GM23338 (cell line): ENCODE results near the gene FAM228B. TPM values are rescaled to one million over a fixed set of nuclear protein-coding genes. Genes with fewer than 3 reads are reported as not detected.

Source experiments
- ATAC-seq: fragments of 200-7000 bp; cut with Tn5 transposase; 3 replicates; pipeline ENCODE4 v1.9.1; 2020
- DNase-seq: peaks from one replicate; pipeline ENCODE4 v3.0.0-alpha.2; 2015; ENCODE audit warnings: low spot score
- H2AFZ ChIP-seq: fragments of 200-600 bp; sonication (generic); 2 replicates; pipeline ENCODE4 v1.8.0; 2016; ENCODE audit warnings: antibody characterized with exemption, mild to moderate bottlenecking, moderate library complexity
- H3F3A ChIP-seq: fragments of 200-600 bp; sonication (generic); replicated peaks from 2 replicates; pipeline ENCODE4 v1.8.0; 2017; ENCODE audit warnings: antibody characterized with exemption, mixed run types, low read depth
- H3K27ac ChIP-seq: fragments of 200-600 bp; sonication (generic); 2 replicates; pipeline ENCODE4 v1.6.1; 2016; ENCODE audit warnings: low read depth
- H3K27me3 ChIP-seq: fragments of 200-600 bp; sonication (generic); 2 replicates; pipeline ENCODE4 v1.8.0; 2016; ENCODE audit warnings: mild to moderate bottlenecking, mixed run types, moderate library complexity; ENCODE audit not compliant: insufficient read depth
- H3K36me3 ChIP-seq: fragments of 200-600 bp; sonication (generic); 2 replicates; pipeline ENCODE4 v1.8.0; 2016; ENCODE audit warnings: mild to moderate bottlenecking; ENCODE audit not compliant: insufficient read depth
- H3K4me1 ChIP-seq: fragments of 200-600 bp; sonication (generic); 2 replicates; pipeline ENCODE4 v1.8.0; 2016; ENCODE audit warnings: mild to moderate bottlenecking, moderate library complexity; ENCODE audit not compliant: insufficient read depth
- H3K4me2 ChIP-seq: fragments of 200-600 bp; sonication (generic); 2 replicates; pipeline ENCODE4 v1.7.1; 2017; ENCODE audit warnings: mixed run types
- H3K4me3 ChIP-seq: fragments of 200-600 bp; sonication (generic); 2 replicates; pipeline ENCODE4 v1.6.1; 2016; ENCODE audit warnings: mixed run types
- H3K79me2 ChIP-seq: fragments of 200-600 bp; sonication (generic); replicated peaks from 2 replicates; pipeline ENCODE4 v1.8.0; 2017; ENCODE audit warnings: mild to moderate bottlenecking; ENCODE audit not compliant: insufficient read depth
- H3K9me2 ChIP-seq: fragments of 200-600 bp; sonication (generic); 2 replicates; pipeline ENCODE4 v1.8.0; 2017; ENCODE audit not compliant: insufficient read depth
- H4K20me1 ChIP-seq: fragments of 200-600 bp; sonication (generic); replicated peaks from 2 replicates; pipeline ENCODE4 v1.8.0; 2017; ENCODE audit warnings: mild to moderate bottlenecking; ENCODE audit not compliant: insufficient read depth
- H3K27ac Mint-ChIP-seq: 2 replicates; pipeline ENCODE4 v1.8.0; 2020; ENCODE audit warnings: inconsistent platforms, mild to moderate bottlenecking, moderate library complexity, mixed read lengths
- H3K27me3 Mint-ChIP-seq: 3 replicates; pipeline ENCODE4 v1.8.0; 2022; ENCODE audit warnings: low read depth, mild to moderate bottlenecking, moderate library complexity, mixed read lengths, inconsistent platforms; ENCODE audit not compliant: insufficient read depth, poor library complexity
- H3K36me3 Mint-ChIP-seq: 3 replicates; pipeline ENCODE4 v1.8.0; 2021; ENCODE audit warnings: low read depth, mild to moderate bottlenecking, inconsistent platforms, moderate library complexity, mixed read lengths
- H3K4me1 Mint-ChIP-seq: 3 replicates; pipeline ENCODE4 v1.8.0; 2020; ENCODE audit warnings: mild to moderate bottlenecking, inconsistent platforms, mixed read lengths
- H3K4me3 Mint-ChIP-seq: 3 replicates; pipeline ENCODE4 v1.8.0; 2021; ENCODE audit warnings: moderate library complexity, mild to moderate bottlenecking, inconsistent platforms, mixed read lengths
- H3K9me3 Mint-ChIP-seq: 3 replicates; pipeline ENCODE4 v1.8.0; 2020; ENCODE audit warnings: moderate library complexity, mild to moderate bottlenecking, inconsistent platforms, mixed read lengths
- CREB1 ChIP-seq: fragments of 250-450 bp; sonication (Bioruptor Pico); IDR thresholded peaks from 2 replicates; pipeline ENCODE4 v1.5.0; 2020; ENCODE audit warnings: low read depth, mild to moderate bottlenecking, moderate library complexity
- EZH2 ChIP-seq: fragments of 200-600 bp; sonication (generic); IDR thresholded peaks from one replicate; pipeline ENCODE4 v1.8.0; 2017; ENCODE audit warnings: antibody characterized with exemption, mild to moderate bottlenecking, low read depth; ENCODE audit not compliant: unreplicated experiment
- EZH2phosphoT487 ChIP-seq: fragments of 200-600 bp; sonication (generic); IDR thresholded peaks from one replicate; pipeline ENCODE4 v1.8.1; 2018; ENCODE audit warnings: antibody characterized with exemption; ENCODE audit not compliant: unreplicated experiment
- JUNB ChIP-seq: IDR thresholded peaks from one replicate; pipeline ENCODE4 v1.6.1; 2016; ENCODE audit warnings: antibody characterized with exemption; ENCODE audit not compliant: unreplicated experiment
- NANOG ChIP-seq: IDR thresholded peaks from 2 replicates; pipeline ENCODE4 v1.6.1; 2016; ENCODE audit warnings: antibody characterized with exemption, borderline replicate concordance
- POLR2AphosphoS5 ChIP-seq: IDR thresholded peaks from 2 replicates; pipeline ENCODE4 v1.6.1; 2016; ENCODE audit warnings: antibody characterized with exemption, low read depth
- STAT1 ChIP-seq: IDR thresholded peaks from one replicate; pipeline ENCODE4 v1.6.1; 2016; ENCODE audit warnings: antibody characterized with exemption; ENCODE audit not compliant: unreplicated experiment
- ZNF114 ChIP-seq: fragments of 250-450 bp; sonication (Bioruptor Pico); IDR thresholded peaks from 2 replicates; pipeline ENCODE4 v1.5.0; 2020; ENCODE audit warnings: mild to moderate bottlenecking, moderate library complexity
- polyA plus RNA-seq: library from polyadenylated mRNA; unstranded; fragments of >200 nt; fragmentation: Nextera tagmentation; extraction: Ambion mirVana; gene quantifications from 2 replicates; pipeline ENCODE4 v1.2.1, GENCODE V29; 2016
- total RNA-seq: library from RNA; depleted of rRNA; stranded (reverse); fragments of >200 nt; shearing (Covaris generic); gene quantifications from 2 replicates; pipeline ENCODE4 v1.2.3, GENCODE V29; 2014
- TF ChIP-seq, protein P1 (sequence below), 2 experiments: fragments of 200-600 bp in 1 of 2; sonication (generic) in 1 of 2; conservative IDR thresholded peaks; 2 replicates each; pipeline versions ENCODE4 v1.5.1 to v1.6.1; 2016 to 2017; ENCODE audit warnings: antibody characterized with exemption in 2 of 2, low read depth in 2 of 2, mild to moderate bottlenecking in 2 of 2, moderate library complexity in 1 of 2
- TF ChIP-seq, protein P2 (sequence below): IDR thresholded peaks from 2 replicates; pipeline ENCODE4 v1.6.1; 2016; ENCODE audit warnings: antibody characterized with exemption
- TF ChIP-seq, protein P3 (sequence below): IDR thresholded peaks from one replicate; pipeline ENCODE4 v1.6.1; 2018; ENCODE audit warnings: antibody characterized with exemption; ENCODE audit not compliant: unreplicated experiment

Gene FAM228B
- total and polyA plus RNA-seq, 2 experiments from 2014 or later = 3.4 to 7.9 TPM

DNA sequence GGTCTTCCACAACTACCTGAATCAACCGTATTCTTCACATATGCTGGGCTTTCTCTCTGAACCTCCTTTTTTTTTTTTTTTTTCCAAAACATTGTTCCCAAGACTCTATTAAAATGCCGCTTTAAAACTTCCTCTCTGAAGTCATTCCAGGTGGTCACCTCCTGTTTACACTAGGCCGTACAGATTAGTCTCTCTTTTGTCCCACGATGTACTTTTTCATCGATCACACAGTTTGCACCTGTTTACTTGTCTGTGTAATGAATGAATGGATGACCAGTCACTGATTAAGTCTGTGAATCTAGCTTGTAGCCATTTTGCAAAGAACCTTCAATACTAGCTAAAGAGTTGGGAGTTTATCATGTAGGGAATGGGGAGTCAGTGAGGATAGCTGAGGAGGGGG, 34.9 kb downstream of the FAM228B start:
- H3K27ac Mint-ChIP-seq = no peak overlapping the region
- H3K36me3 Mint-ChIP-seq = peaks cover 11% of the 10 kb centered on the region; the same call in 2 of the 3 replicates
- Histone ChIP-seq H3K9me2 (no peaks in the 10 kb centered on the region), H3K27me3 (no peaks in the 10 kb centered on the region), H3K27ac (no peak overlapping the region), H2AFZ (no peak overlapping the region), H3F3A (no peaks in the 10 kb centered on the region), H3K4me2 (no peak overlapping the region), H3K79me2 (no peaks in the 10 kb centered on the region), H4K20me1 (no peaks in the 10 kb centered on the region), H3K4me1 (no peaks in the 10 kb centered on the region), H3K4me3 (no peak overlapping the region), H3K36me3 (no peaks in the 10 kb centered on the region)
- no peak overlapping the region for H3K4me3 Mint-ChIP-seq
- TF ChIP-seq, protein P1, sequence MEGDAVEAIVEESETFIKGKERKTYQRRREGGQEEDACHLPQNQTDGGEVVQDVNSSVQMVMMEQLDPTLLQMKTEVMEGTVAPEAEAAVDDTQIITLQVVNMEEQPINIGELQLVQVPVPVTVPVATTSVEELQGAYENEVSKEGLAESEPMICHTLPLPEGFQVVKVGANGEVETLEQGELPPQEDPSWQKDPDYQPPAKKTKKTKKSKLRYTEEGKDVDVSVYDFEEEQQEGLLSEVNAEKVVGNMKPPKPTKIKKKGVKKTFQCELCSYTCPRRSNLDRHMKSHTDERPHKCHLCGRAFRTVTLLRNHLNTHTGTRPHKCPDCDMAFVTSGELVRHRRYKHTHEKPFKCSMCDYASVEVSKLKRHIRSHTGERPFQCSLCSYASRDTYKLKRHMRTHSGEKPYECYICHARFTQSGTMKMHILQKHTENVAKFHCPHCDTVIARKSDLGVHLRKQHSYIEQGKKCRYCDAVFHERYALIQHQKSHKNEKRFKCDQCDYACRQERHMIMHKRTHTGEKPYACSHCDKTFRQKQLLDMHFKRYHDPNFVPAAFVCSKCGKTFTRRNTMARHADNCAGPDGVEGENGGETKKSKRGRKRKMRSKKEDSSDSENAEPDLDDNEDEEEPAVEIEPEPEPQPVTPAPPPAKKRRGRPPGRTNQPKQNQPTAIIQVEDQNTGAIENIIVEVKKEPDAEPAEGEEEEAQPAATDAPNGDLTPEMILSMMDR (conservative IDR thresholded peaks at IDR 0.05; ENCODE audit: low read depth in 2 of 2) = no peak
- TF ChIP-seq STAT1 (no peak), JUNB (no peak), POLR2AphosphoS5 (no peak)
- TF ChIP-seq, protein P2, sequence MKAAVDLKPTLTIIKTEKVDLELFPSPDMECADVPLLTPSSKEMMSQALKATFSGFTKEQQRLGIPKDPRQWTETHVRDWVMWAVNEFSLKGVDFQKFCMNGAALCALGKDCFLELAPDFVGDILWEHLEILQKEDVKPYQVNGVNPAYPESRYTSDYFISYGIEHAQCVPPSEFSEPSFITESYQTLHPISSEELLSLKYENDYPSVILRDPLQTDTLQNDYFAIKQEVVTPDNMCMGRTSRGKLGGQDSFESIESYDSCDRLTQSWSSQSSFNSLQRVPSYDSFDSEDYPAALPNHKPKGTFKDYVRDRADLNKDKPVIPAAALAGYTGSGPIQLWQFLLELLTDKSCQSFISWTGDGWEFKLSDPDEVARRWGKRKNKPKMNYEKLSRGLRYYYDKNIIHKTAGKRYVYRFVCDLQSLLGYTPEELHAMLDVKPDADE = no peak
- DNase-seq (no peak), ATAC-seq (no peak)
- H3K4me1 Mint-ChIP-seq = no peaks in the 10 kb centered on the region
- no peaks in the 10 kb centered on the region for H3K27me3 Mint-ChIP-seq
- peaks cover 10% of the 10 kb centered on the region; the same call in 2 of the 3 replicates for H3K9me3 Mint-ChIP-seq

DNA sequence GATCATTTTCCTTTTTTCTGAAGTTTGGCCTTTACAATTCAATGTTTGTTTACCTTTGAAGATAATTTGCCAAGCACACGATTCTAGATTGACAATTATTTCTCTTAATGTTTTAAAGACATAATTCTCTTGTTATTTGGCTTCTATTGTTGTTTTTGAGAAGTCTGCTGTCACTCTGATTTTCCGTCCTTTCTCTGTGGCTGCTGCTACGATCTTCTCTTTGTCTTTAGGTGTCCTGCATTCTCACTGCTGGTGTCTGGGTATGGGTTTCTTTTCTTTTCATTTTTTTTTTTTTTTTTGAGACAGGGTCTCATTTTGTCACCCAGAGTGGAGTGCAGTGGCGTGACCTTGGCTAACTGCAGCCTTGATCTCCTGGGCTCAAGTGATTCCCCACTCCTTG, 36.4 kb downstream of the FAM228B start:
- Histone ChIP-seq H3K27ac (no peak overlapping the region), H4K20me1 (no peaks in the 10 kb centered on the region), H3K36me3 (no peaks in the 10 kb centered on the region), H3F3A (no peaks in the 10 kb centered on the region), H2AFZ (no peak overlapping the region), H3K4me2 (no peak overlapping the region), H3K4me1 (no peaks in the 10 kb centered on the region), H3K79me2 (no peaks in the 10 kb centered on the region), H3K27me3 (no peaks in the 10 kb centered on the region), H3K9me2 (no peaks in the 10 kb centered on the region), H3K4me3 (no peak overlapping the region)
- peaks cover 10% of the 10 kb centered on the region; the same call in 2 of the 3 replicates for H3K9me3 Mint-ChIP-seq
- no peak overlapping the region for H3K27ac Mint-ChIP-seq
- H3K36me3 Mint-ChIP-seq = peaks cover 11% of the 10 kb centered on the region; the same call in 2 of the 3 replicates
- TF ChIP-seq EZH2phosphoT487 (no peak), EZH2 (no peak)
- no peaks in the 10 kb centered on the region for H3K4me1 Mint-ChIP-seq
- no peak overlapping the region for H3K4me3 Mint-ChIP-seq
- peaks cover 2% of the 10 kb centered on the region for H3K27me3 Mint-ChIP-seq
- ATAC-seq (no peak), DNase-seq (no peak)

DNA sequence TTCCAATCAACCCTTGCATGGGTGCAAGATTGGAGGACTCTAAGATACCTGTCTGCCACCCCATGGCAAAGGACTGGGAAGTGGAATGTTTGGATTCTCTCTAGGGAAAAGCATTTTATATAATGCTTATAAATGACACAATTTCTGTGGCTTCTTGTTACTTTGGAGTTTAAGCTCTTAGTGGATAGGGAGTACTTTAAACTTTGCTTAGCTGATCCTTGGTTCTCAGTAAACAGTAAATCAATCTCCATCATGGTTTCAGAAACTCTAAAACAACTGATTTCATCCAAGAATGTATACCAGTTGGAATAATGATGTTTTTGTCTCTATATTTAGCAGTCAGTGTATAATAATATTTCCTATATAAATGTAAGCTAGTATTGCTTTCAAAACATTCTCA, 37.5 kb downstream of the FAM228B start:
- Mint-ChIP-seq H3K27me3 (peaks cover 5% of the 10 kb centered on the region), H3K4me1 (no peaks in the 10 kb centered on the region), H3K36me3 (peaks cover 11% of the 10 kb centered on the region; the same call in 2 of the 3 replicates), H3K27ac (no peak overlapping the region), H3K4me3 (no peak overlapping the region), H3K9me3 (peaks cover 10% of the 10 kb centered on the region; the same call in 2 of the 3 replicates)
- H2AFZ ChIP-seq = no peak overlapping the region
- no peak overlapping the region for H3K4me2 ChIP-seq
- ATAC-seq (no peak), DNase-seq (no peak)
- H3F3A ChIP-seq = no peaks in the 10 kb centered on the region
- H3K9me2 ChIP-seq = no peaks in the 10 kb centered on the region
- no peaks in the 10 kb centered on the region for H3K27me3 ChIP-seq
- no peaks in the 10 kb centered on the region for H3K79me2 ChIP-seq
- no peaks in the 10 kb centered on the region for H3K36me3 ChIP-seq
- H4K20me1 ChIP-seq = no peaks in the 10 kb centered on the region
- no peak overlapping the region for H3K27ac ChIP-seq
- no peaks in the 10 kb centered on the region for H3K4me1 ChIP-seq
- H3K4me3 ChIP-seq = no peak overlapping the region
- TF ChIP-seq CREB1 (CRISPR knock-in tag) = no peak
- TF ChIP-seq ZNF114 = no peak
- TF ChIP-seq, protein P3, sequence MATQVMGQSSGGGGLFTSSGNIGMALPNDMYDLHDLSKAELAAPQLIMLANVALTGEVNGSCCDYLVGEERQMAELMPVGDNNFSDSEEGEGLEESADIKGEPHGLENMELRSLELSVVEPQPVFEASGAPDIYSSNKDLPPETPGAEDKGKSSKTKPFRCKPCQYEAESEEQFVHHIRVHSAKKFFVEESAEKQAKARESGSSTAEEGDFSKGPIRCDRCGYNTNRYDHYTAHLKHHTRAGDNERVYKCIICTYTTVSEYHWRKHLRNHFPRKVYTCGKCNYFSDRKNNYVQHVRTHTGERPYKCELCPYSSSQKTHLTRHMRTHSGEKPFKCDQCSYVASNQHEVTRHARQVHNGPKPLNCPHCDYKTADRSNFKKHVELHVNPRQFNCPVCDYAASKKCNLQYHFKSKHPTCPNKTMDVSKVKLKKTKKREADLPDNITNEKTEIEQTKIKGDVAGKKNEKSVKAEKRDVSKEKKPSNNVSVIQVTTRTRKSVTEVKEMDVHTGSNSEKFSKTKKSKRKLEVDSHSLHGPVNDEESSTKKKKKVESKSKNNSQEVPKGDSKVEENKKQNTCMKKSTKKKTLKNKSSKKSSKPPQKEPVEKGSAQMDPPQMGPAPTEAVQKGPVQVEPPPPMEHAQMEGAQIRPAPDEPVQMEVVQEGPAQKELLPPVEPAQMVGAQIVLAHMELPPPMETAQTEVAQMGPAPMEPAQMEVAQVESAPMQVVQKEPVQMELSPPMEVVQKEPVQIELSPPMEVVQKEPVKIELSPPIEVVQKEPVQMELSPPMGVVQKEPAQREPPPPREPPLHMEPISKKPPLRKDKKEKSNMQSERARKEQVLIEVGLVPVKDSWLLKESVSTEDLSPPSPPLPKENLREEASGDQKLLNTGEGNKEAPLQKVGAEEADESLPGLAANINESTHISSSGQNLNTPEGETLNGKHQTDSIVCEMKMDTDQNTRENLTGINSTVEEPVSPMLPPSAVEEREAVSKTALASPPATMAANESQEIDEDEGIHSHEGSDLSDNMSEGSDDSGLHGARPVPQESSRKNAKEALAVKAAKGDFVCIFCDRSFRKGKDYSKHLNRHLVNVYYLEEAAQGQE = no peak
- TF ChIP-seq NANOG = no peak
- no peak for TF ChIP-seq JUNB
- TF ChIP-seq, protein P1 (conservative IDR thresholded peaks at IDR 0.05; ENCODE audit: low read depth in 2 of 2) = no peak
- no peak for TF ChIP-seq EZH2
